Thyroid gland (tissue), 4 donors: ENCODE results near the gene CEBPG. TPM values are rescaled to one million over a fixed set of nuclear protein-coding genes. Genes with fewer than 3 reads are reported as not detected.

ENCODE experiments used
- DNase-seq, 2 donors: peaks; one replicate each; pipeline ENCODE4 v3.0.0-alpha.2; 2019
- H3K27ac ChIP-seq, 3 donors: fragments of 200-600 bp; sonication (generic); 1 replicate in 2 of 3; 2 replicates in 1 of 3; pipeline ENCODE4 v1.5.1; 2016 to 2019; ENCODE audit warnings: mild to moderate bottlenecking in 1 of 3, moderate library complexity in 1 of 3
- H3K27me3 ChIP-seq: fragments of 200-600 bp; sonication (generic); one replicate; pipeline ENCODE4 v1.5.1; 2019
- H3K36me3 ChIP-seq, 2 donors: fragments of 200-600 bp; sonication (generic); one replicate each; pipeline ENCODE4 v1.5.1; 2016 to 2019
- H3K4me1 ChIP-seq, 2 donors: fragments of 200-600 bp; sonication (generic); one replicate each; pipeline ENCODE4 v1.5.1; 2017 to 2019
- H3K4me3 ChIP-seq, 3 donors: fragments of 200-600 bp; sonication (generic); replicated peaks in 1 of 3; 1 replicate in 2 of 3; 2 replicates in 1 of 3; pipeline ENCODE4 v1.5.1; 2016; ENCODE audit warnings: mild to moderate bottlenecking in 1 of 3
- H3K9me3 ChIP-seq: fragments of 200-600 bp; sonication (generic); one replicate; pipeline ENCODE4 v1.5.1; 2017
- CTCF ChIP-seq, 6 experiments: fragments of 200-600 bp in 3 of 6; fragments of 450-650 bp in 3 of 6; sonication (generic) in 3 of 6; IDR thresholded peaks; one replicate each; pipeline ENCODE4 v1.5.1; 2016 to 2019; ENCODE audit warnings: antibody characterized with exemption in 6 of 6, mild to moderate bottlenecking in 2 of 6, inconsistent platforms in 1 of 6, moderate library complexity in 1 of 6
- POLR2A ChIP-seq, 2 donors: fragments of 450-650 bp; IDR thresholded peaks; one replicate each; pipeline ENCODE4 v1.6.1; 2017; ENCODE audit warnings: antibody characterized with exemption in 2 of 2, mild to moderate bottlenecking in 2 of 2, moderate library complexity in 1 of 2
- WGBS, 2 donors: methylation state at CpG; one replicate each; pipeline ENCODE4 v1.1.5; 2017; 5-methylcytosine and 5-hydroxymethylcytosine counted together
- intact Hi-C: fragments of 100-400 bp; cut with DNase I; formaldehyde crosslinking; loops from one replicate; pipeline ENCODE4 v1.15.1; 2023
- total RNA-seq, 4 donors: library from RNA; depleted of rRNA; stranded (reverse); fragments of >200 nt; gene quantifications; one replicate each; pipeline ENCODE4 v1.2.3, GENCODE V29; 2016

The CEBPG gene
- total RNA-seq, 4 donors from 2014 or later = 19.8 to 33.8 (median 26.7) TPM

- Histone ChIP-seq H3K4me3 (no peak overlapping the region), H3K27ac (no peak overlapping the region), H3K9me3 (no peaks in the 10 kb centered on the region), H3K27me3 (no peaks in the 10 kb centered on the region), H3K36me3 (no peaks in the 10 kb centered on the region), H3K4me1 (no peaks in the 10 kb centered on the region)
- TF ChIP-seq POLR2A (IDR thresholded peaks at IDR 0.05) (no peak), CTCF (IDR thresholded peaks at IDR 0.05) (no peak)
- intact Hi-C loops = no loop called here
- 90 to 92% methylated on average over 6 of the region's 6 CpGs for WGBS, 2 donors
- DNase-seq = no peak
Measured at GRCh38 chr19:33358408-33358807, 15.1 kb upstream of the CEBPG start.

GRCh38 chr19:33359581-33359980, 13.9 kb upstream of the CEBPG start:
- Histone ChIP-seq H3K9me3 (no peaks in the 10 kb centered on the region), H3K4me1 (no peaks in the 10 kb centered on the region), H3K27me3 (no peaks in the 10 kb centered on the region), H3K4me3 (no peak overlapping the region), H3K27ac (no peak overlapping the region), H3K36me3 (no peaks in the 10 kb centered on the region)
- intact Hi-C loops = no loop called here
- TF ChIP-seq POLR2A (IDR thresholded peaks at IDR 0.05) (no peak), CTCF (IDR thresholded peaks at IDR 0.05) (no peak)
- 86 to 88% methylated on average over 3 of the region's 3 CpGs for WGBS, 2 donors
- DNase-seq = no peak

- Histone ChIP-seq H3K36me3 (no peaks in the 10 kb centered on the region), H3K9me3 (no peaks in the 10 kb centered on the region), H3K4me3 (no peak overlapping the region), H3K4me1 (no peaks in the 10 kb centered on the region), H3K27me3 (no peaks in the 10 kb centered on the region), H3K27ac (no peak overlapping the region)
- no peak for DNase-seq
- WGBS, 2 donors = 92% methylated on average over 6 of the region's 6 CpGs
- TF ChIP-seq CTCF (IDR thresholded peaks at IDR 0.05) (no peak), POLR2A (IDR thresholded peaks at IDR 0.05) (no peak)
- intact Hi-C loops = no loop called here
Measured at GRCh38 chr19:33362508-33363228, 10.8 kb upstream of the CEBPG start.

GRCh38 chr19:33363476-33363875, 10.0 kb upstream of the CEBPG start:
- TF ChIP-seq CTCF (IDR thresholded peaks at IDR 0.05) = no peak
- no peak for TF ChIP-seq POLR2A (IDR thresholded peaks at IDR 0.05)
- WGBS, 2 donors = 85 to 91% methylated on average over 5 of the region's 5 CpGs
- Histone ChIP-seq H3K27ac (no peak overlapping the region), H3K27me3 (no peaks in the 10 kb centered on the region), H3K9me3 (no peaks in the 10 kb centered on the region), H3K36me3 (no peaks in the 10 kb centered on the region), H3K4me3 (no peak overlapping the region), H3K4me1 (no peaks in the 10 kb centered on the region)
- DNase-seq = no peak
- intact Hi-C loops = no loop called here

- Histone ChIP-seq H3K9me3 (no peaks in the 10 kb centered on the region), H3K4me3 (no peak overlapping the region), H3K27ac (no peak overlapping the region), H3K27me3 (no peaks in the 10 kb centered on the region), H3K4me1 (no peaks in the 10 kb centered on the region), H3K36me3 (no peaks in the 10 kb centered on the region)
- TF ChIP-seq CTCF (IDR thresholded peaks at IDR 0.05) = no peak
- intact Hi-C loops = no loop called here
- WGBS, 2 donors = 81 to 90% methylated on average over 7 of the region's 7 CpGs
- DNase-seq = no peak
Measured at GRCh38 chr19:33365691-33366090, 7.8 kb upstream of the CEBPG start.
